ENCODE data around the gene PGA3.
"Not testable (repeated sequence)": the region's sequence is repeated elsewhere in the genome, so short reads cannot be mapped to it uniquely, and the experiment has no call there.

PGA3 gene

DNA sequence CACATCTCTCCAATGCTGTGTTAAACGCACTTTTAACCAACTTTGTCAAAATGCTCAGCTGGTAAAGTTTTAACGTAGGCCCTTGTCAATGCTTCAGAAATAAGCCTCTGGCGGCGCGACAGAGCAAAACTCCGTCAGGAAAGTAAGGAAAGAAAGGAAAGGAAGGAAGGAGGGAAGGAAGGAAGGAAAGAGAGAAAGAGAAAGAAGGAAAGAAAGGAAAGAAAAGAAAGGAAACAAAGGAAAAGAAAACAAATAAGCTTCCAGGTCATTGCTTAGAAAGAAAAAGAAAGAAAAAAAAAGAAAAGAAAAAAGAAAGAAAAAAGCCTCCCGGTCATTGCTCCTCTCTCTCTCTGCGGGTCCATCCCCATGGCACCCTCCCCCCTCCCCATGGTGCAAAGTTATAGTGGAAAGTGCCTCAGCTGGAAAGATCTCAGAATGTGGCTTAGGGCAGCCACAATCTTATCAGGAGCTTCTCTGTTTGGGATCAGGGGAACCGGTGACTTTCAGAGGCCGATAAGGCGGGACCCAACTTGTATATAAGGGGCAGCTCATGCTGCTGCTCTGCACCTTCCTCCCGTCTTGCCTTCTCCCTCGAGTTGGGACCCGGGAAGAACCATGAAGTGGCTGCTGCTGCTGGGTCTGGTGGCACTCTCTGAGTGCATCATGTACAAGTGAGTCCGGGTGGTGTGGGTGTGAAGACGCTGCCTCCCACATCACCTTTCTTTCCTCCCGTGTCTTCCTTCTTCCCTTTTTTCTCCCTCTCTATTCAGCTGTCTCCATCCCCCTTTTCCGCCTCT lies at the start of gene PGA3:
Gene PGA3 (plus strand): TSS at position 566 of the 797 bp plus-strand sequence. CDS start 50 bp downstream, at position 616.
- peak; percentile 21 for DNase-seq

GRCh38 chr11:61153593-61154095 lies 49.7 kb upstream of the PGA3 start:
- DNase-seq, result no peak

- no peak for DNase-seq
These were observed 48.8 kb upstream of the PGA3 start for GRCh38 chr11:61154528-61154927.

- no peak for DNase-seq
These were observed 48.0 kb upstream of the PGA3 start for GRCh38 chr11:61155312-61155711.

GRCh38 chr11:61155741-61156140 lies 47.6 kb upstream of the PGA3 start:
- DNase-seq, result no peak

DNA sequence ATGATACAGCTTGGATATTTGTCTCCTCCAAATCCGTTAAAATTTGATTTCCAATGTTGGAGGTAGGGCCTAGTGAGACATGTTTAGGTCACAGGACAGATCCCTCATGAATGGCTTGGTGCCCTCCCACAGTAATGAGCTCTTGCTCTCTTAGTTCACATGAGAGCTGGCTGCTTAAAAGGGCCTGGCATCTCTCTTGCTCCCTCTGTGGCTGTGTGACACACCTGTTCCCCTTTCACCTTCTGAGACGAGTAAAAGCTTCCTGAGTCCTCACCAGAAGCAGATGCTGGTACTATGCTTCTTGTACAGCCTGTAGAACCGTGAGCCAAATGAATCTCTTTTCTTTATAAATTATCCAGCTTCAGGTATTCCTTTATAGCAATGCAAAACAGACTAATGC lies 45.6 kb upstream of the PGA3 start:
- DNase-seq, result no peak

- no peak for DNase-seq
These were observed 44.5 kb upstream of the PGA3 start for GRCh38 chr11:61158691-61159381.

GRCh38 chr11:61160487-61161189 lies 42.7 kb upstream of the PGA3 start:
- DNase-seq, result no peak

GRCh38 chr11:61161190-61162091 lies 41.9 kb upstream of the PGA3 start, which contains the start of gene VPS37C:
TSS of gene VPS37C (minus strand) at chr11:61161426. CDS start at chr11:61138829, 22,597 bp downstream.
- peak; percentile 95 for DNase-seq

GRCh38 chr11:61162092-61162941 lies 41.0 kb upstream of the PGA3 start:
- DNase-seq, result peak; percentile 55

DNA sequence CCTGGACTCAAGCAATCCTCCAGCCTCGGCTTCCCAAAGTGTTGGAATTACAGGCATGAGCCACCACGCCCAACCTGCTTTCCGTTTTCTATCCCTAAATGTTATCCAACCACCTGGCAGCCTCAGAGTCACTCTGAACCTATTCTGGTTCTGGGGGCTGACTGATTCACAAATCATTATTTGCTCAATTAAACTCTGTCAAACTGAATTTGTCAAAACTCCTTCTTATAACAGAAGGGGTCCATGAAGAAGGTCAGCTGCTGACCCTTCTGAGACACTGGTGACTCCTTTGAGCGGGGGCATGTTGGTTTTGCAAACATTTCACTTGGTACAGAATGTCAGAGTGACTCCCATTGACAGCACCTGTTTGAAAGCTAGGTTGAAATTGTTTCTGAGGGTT lies 40.3 kb upstream of the PGA3 start:
- DNase-seq, result no peak

DNA sequence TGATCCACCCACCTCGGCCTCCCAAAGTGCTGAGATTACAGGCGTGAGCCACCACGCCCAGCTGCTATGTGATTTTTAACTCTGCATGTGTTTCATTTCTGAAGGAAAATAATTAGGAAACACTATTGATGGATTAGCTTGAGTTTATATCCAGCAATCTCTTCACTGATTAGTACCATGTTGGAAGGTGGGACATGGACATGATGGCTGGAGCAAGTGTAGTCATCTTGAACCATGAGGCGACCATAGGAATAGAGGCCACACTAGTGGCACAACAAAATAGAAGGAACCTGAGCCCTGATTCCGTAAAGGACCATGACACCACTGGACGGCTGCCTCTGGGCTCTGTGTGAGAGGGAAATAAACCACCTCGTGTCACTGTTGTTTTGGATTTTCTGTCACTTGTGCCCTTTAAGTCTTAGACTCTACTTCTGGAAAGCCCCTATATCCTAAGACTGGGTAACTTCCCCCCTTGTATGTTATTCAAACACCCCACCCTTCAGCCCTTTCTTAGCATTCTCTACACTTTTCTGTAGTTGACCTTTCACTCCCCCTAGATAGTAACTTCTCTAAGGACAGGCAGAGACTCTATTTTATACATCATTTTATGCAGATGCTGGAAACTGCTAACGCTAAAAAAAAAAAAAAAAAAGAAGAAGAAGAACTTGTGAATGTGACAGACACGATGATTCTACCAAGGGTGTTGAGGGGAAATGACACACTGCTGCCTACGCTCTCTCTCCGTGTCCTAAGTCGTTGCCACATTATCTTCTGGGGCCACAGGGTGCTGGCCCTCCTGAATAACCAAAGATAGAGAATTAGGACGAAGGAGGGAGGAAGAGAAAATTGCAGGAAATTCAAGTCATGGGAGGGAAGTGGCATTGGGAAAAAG lies 39.4 kb upstream of the PGA3 start:
- DNase-seq, result peak; percentile 81

DNA sequence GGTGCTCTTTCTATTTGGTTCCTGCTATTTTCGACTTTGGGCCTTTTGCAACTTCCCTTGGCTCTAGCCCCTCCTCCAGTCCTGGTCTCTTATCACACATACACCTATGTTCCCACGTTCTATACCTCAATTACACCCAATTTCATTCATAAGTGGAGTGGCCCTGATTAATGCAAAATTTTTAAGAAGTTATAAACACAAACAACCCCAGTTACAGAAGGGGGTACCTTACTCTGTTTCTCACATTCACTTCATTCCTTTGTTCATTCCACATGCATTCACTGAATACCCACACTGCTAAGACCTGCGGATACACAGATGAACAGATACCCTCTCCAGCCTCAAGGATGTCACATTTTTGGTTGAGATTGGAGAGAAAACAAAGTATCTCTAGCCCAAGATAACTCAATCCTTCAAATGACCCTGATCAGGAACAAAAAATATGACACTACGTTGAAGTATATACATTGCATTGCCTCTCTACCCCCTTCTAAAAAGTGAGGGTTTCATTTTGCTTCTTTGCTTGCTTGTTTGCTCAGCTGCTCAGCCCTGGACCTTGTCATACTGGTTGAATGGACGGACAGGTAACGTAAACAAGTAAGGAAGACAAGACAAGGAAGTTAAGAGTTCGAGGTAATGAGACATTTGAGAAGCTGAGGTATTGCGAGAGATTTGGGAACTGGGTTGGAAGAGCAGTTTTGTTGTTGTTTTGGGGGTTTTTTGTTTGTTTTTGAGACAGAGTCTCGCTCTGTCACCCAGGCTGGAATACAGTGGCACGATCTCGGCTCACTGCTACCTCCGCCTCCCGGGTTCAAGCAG lies 38.5 kb upstream of the PGA3 start:
- DNase-seq, result no peak

GRCh38 chr11:61165785-61166184 lies 37.5 kb upstream of the PGA3 start:
- not testable (repeated sequence) for DNase-seq

GRCh38 chr11:61166331-61166730 lies 37.0 kb upstream of the PGA3 start:
- DNase-seq, result not testable (repeated sequence)

DNA sequence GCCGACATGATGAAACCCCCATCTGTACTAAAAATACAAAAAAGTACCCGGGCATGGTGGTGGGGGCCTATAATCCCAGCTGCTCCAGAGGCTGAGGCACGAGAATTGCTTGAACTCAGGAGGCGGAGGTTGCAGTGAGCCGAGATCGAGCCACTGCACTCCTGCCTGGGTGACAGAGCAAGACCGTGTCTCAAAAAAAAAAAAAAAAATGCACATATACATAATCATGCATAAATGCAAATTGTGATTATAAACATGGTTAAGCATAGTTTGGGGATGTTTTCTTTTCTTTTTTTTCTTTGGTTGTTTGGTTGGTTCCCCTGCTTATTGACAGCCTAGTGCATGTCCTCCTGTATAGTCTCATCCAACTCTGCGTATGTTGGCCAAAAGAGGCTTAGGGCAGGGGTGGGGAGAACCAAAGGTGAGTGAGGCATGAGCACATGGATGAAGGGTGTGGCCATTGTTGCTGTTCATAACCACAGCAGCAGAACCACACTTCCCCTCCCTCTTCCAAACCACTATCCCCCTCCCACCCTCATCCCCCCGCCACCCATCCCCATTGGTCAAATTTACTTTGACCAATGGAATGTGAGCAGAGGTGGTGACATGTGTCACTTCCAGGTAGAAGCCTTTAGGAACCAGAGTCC lies 35.1 kb upstream of the PGA3 start:
- no peak for DNase-seq

DNA sequence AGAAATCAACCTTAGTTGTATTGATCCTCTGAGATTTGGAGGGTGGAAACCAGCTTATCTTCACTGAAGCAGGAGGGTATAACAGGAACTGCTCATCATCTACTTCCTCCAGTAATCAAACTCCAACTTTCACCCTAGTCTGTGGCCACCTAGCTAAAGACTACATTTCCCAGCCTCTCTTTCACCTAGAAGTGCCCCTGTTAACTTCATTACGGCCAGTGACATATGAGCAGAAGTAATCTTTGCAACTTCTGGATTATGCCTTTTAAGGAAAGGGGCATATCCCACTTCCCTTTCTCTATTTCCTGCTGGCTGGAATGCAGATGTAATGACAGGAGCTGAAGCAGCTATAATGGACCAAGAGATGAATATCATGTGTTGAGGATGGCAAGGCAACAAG lies 34.5 kb upstream of the PGA3 start:
- peak; percentile 52 for DNase-seq

GRCh38 chr11:61170566-61170965 lies 32.7 kb upstream of the PGA3 start:
- no peak for DNase-seq

GRCh38 chr11:61171907-61172306 lies 31.4 kb upstream of the PGA3 start:
- DNase-seq, result no peak

Measured in hematopoietic multipotent progenitor cell treated with erythropoietin and hydrocortisone succinate and interleukin-3 and kit ligand, for 4 days (in vitro differentiated cells).